Endothelial cell of umbilical vein (primary cell): ENCODE data around the gene HIGD1A.

ENCODE experiments used
- EZH2 ChIP-seq: IDR thresholded peaks from 2 replicates; pipeline ENCODE4 v1.6.1; 2012; ENCODE audit warnings: borderline replicate concordance, low read depth, mild to moderate bottlenecking, moderate library complexity, low read length, inconsistent platforms; ENCODE audit not compliant: severe bottlenecking
- FOS ChIP-seq: IDR thresholded peaks from 2 replicates; pipeline ENCODE4 v1.6.1; 2011; ENCODE audit warnings: mild to moderate bottlenecking, low read length, moderate library complexity, borderline replicate concordance; ENCODE audit not compliant: insufficient read depth
- JUN ChIP-seq: IDR thresholded peaks from 2 replicates; pipeline ENCODE4 v1.6.1; 2011; ENCODE audit warnings: borderline replicate concordance, low read depth; ENCODE audit not compliant: insufficient read length, insufficient read depth
- MYC ChIP-seq: IDR thresholded peaks from one replicate; pipeline ENCODE4 v1.6.1; 2011; ENCODE audit warnings: mild to moderate bottlenecking, low read depth, low read length
- POLR2A ChIP-seq: IDR thresholded peaks from 2 replicates; pipeline ENCODE4 v1.6.1; 2012; ENCODE audit warnings: low read depth, mild to moderate bottlenecking, control low read depth, low read length
- POLR2AphosphoS5 ChIP-seq: IDR thresholded peaks from 2 replicates; pipeline ENCODE4 v1.6.1; 2012; ENCODE audit warnings: low read depth, mild to moderate bottlenecking, control low read depth, low read length, moderate library complexity; ENCODE audit not compliant: insufficient read depth
- TF ChIP-seq, protein P1 (sequence below), 2 donors: IDR thresholded peaks; 1 replicate in 1 of 2; 2 replicates in 1 of 2; pipeline ENCODE4 v1.5.1; 2011; ENCODE audit warnings: low read length in 2 of 2, mild to moderate bottlenecking in 2 of 2, moderate library complexity in 2 of 2, control low read depth in 1 of 2, inconsistent platforms in 1 of 2, low read depth in 1 of 2; ENCODE audit not compliant: insufficient read depth in 1 of 2; ENCODE audit errors: extremely low read depth in 1 of 2
- TF ChIP-seq, protein P2 (sequence below): IDR thresholded peaks from 2 replicates; pipeline ENCODE4 v1.6.1; 2011; ENCODE audit not compliant: insufficient read depth, insufficient read length

DNA sequence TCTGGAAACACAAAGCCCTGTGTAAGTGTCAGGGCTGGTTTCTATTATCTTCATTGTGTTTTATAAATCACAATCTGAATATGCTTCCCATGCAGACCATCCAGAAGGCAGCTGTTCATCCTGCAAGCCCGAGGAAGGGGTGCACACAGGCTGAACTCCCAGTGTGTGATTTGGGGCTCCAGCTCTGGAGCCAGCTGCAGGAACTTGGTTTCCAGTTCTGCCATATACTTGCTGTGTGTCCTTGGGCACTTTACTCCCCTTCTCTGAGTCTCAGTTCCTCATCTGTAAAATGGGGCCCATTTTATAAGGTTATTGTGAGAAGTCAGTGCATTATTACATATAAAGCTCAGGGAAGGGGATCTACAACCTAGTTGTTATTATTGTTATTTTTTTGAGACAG is 48.8 kb upstream of the HIGD1A start:
- TF ChIP-seq, protein P1, sequence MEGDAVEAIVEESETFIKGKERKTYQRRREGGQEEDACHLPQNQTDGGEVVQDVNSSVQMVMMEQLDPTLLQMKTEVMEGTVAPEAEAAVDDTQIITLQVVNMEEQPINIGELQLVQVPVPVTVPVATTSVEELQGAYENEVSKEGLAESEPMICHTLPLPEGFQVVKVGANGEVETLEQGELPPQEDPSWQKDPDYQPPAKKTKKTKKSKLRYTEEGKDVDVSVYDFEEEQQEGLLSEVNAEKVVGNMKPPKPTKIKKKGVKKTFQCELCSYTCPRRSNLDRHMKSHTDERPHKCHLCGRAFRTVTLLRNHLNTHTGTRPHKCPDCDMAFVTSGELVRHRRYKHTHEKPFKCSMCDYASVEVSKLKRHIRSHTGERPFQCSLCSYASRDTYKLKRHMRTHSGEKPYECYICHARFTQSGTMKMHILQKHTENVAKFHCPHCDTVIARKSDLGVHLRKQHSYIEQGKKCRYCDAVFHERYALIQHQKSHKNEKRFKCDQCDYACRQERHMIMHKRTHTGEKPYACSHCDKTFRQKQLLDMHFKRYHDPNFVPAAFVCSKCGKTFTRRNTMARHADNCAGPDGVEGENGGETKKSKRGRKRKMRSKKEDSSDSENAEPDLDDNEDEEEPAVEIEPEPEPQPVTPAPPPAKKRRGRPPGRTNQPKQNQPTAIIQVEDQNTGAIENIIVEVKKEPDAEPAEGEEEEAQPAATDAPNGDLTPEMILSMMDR (IDR thresholded peaks at IDR 0.05; ENCODE audit: extremely low read depth in 1 of 2, insufficient read depth in 1 of 2, low read depth in 1 of 2, low read length in 2 of 2), result no peak
- TF ChIP-seq POLR2A, result no peak
- no peak for TF ChIP-seq POLR2AphosphoS5
- no peak for TF ChIP-seq EZH2
- TF ChIP-seq, protein P2, sequence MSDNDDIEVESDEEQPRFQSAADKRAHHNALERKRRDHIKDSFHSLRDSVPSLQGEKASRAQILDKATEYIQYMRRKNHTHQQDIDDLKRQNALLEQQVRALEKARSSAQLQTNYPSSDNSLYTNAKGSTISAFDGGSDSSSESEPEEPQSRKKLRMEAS, result no peak
- TF ChIP-seq JUN, result no peak
- no peak for TF ChIP-seq MYC
- TF ChIP-seq FOS, result no peak
